Inflammatory macrophage treated with lipopolysaccharide for 1 hour (primary cell): Measurements from ENCODE around the gene TPK1.

Experiments used
- DNase-seq, 2 donors: peaks; one replicate each; pipeline ENCODE4 v3.0.0-alpha.2; 2020 to 2022

Gene TPK1

GRCh38 chr7:144713850-144714249, 122.0 kb downstream of the TPK1 start:
- no peak for DNase-seq

DNA sequence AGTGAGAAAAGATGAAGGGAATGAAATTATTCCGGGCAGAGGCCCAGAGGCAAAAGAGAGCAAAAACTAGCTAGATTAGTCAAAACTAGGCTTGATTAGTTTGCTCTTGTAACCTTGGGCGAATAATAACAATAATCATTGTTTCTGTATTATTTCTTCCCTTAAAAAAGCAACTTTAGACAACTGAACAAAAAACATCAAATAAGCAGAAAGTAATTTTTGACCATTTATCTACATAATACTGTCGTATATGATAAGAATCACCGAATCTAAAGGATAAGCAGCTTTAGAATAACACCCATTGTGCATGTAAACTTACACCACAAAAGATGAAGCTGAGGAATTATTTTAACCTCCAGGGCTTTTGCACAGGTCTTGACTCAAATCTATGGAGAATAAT, 125.1 kb downstream of the TPK1 start:
- no peak for DNase-seq

DNA sequence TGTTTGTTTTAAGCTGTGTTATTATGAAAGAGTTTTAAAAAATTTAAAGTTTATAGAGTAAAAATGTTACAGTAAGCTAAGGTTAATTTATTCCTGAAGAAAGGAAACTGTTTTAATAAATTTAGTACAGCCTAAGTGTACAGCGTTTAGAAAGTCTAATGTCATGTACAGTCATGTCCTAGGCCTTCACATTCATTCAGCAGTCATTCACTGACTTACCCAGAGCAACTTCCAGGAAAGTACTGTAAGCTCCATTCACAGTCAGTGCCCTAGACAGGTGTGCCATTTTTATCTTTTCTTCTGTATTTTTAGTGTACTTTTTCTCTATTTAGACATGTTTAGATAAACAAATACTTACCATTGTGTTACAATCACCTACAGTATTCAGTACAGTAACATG, 126.8 kb downstream of the TPK1 start:
- no peak for DNase-seq

DNA sequence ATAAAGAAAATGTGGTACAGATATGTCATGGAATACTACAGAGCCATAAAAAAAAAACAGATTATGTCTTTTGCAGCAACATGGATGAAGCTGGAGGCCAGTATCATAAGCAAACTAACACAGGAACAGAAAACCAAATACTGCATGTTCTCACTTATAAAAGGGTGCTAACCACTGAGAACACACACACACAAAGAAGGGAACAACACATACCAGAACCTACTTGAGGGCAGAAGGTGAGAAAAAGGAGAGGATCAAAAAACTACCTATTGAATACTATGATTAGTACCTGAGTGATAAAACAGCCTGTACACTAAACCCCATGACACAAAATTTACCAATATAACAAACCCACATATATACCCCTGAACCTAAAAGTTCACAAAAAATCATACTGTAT, 144.6 kb downstream of the TPK1 start:
- DNase-seq: no peak

- no peak for DNase-seq
Observed at GRCh38 chr7:144682581-144683280, 153.1 kb downstream of the TPK1 start.

- no peak for DNase-seq
Observed at GRCh38 chr7:144676492-144676891, 159.4 kb downstream of the TPK1 start.

DNA sequence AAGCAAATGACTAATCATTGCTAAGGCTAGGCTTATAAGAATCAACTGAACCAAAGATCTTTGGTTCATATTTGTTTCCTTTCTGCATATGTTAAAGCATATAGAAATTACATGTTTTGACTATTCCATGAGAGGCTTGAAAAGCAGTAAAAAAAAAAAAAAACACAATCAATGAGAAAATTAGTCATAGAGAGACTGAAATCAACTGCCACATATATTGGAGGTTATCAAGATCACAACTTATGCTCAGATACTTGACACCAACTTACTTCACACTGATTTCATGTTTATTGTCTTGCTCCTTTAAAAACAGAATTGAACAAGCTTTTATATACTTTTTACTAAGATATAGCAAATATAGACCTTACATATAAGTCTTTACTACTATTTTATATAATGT, 161.3 kb downstream of the TPK1 start:
- no peak for DNase-seq

DNA sequence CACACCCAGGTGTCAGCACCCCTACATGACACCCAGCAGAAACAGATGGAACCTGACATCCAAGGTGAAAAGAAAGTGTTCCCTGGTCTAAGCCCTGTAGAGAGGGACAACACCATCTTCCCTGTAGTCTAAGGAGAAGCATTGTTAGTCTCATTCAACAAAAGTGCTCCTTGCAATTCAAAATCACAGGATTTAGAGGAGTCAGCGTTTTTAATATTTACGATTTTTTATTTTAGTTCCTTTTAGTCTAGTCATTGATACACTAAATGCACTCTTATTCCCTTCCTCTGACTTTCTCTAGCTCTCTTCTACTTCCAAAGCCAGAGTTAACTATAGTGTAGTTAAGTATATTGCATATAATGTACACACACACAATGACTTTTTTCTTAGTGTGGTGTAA, 163.0 kb downstream of the TPK1 start:
- no peak for DNase-seq

GRCh38 chr7:144671429-144671828, 164.4 kb downstream of the TPK1 start:
- DNase-seq: no peak

- DNase-seq: peak; percentile 60 to 81
Observed at GRCh38 chr7:144670218-144670617, 165.6 kb downstream of the TPK1 start.

GRCh38 chr7:144668503-144668902, 167.3 kb downstream of the TPK1 start:
- DNase-seq: no peak

- no peak for DNase-seq
Observed at GRCh38 chr7:144665689-144666381, 170.0 kb downstream of the TPK1 start.

GRCh38 chr7:144659211-144659610, 176.6 kb downstream of the TPK1 start:
- no peak for DNase-seq

DNA sequence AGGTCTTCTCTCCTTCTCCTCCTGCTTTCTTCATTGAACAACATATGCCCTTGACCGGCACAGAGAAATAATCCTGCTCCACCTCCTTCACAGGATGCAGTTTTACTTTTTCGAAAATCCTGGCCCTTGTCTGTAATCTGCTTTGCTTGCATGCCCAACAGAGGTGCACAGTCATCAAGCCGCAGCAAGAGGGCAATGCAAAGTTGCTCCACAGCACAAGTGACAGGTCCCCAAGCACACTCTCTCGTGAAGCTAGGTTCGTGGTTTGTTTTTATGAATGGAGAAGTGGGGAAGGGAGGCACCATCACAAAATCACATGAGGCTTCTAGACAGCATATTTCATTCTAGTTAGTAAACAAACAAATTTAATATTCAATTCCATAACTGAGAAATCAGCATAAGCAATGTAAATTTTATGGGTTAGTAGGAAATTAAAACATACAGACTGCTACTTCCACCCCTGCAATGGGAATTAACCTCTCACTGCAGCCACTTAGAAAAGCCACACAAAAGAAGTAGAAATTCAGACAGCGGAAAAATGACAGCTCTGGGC, 178.8 kb downstream of the TPK1 start:
- peak in 1 of 2 donors; percentile 3 for DNase-seq

- DNase-seq: no peak
Observed at GRCh38 chr7:144653449-144653848, 182.4 kb downstream of the TPK1 start.

- DNase-seq: no peak
Observed at GRCh38 chr7:144650439-144650838, 185.4 kb downstream of the TPK1 start.

- no peak for DNase-seq
Observed at GRCh38 chr7:144649120-144649519, 186.7 kb downstream of the TPK1 start.

- DNase-seq: no peak
Observed at GRCh38 chr7:144641389-144642044, 194.3 kb downstream of the TPK1 start.

GRCh38 chr7:144632724-144633123, 203.1 kb downstream of the TPK1 start:
- DNase-seq: no peak

DNA sequence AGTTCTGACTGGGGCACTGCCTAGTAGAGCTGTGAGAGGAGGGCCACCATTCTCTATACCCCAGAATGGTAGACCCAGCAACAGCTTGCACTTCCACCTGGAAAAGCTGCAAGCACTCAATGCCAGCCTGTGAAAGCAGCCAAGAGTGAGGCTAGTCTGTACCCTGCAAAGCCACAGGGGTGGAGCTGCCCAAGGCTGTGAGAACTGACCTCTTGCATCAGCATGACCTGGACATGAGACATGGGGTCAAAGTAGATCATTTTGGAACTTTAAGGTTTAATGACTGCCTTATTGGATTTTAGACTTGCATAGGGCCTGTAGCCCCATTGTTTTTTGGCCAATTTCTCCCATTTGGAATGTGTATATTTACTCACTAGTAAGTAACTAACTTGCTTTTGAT, 206.3 kb downstream of the TPK1 start:
- DNase-seq: no peak

- no peak for DNase-seq
Observed at GRCh38 chr7:144629011-144629410, 206.8 kb downstream of the TPK1 start.

GRCh38 chr7:144628176-144628575, 207.7 kb downstream of the TPK1 start:
- DNase-seq: peak; percentile 32 to 33

- DNase-seq: no peak
Observed at GRCh38 chr7:144622745-144623144, 213.1 kb downstream of the TPK1 start.

DNA sequence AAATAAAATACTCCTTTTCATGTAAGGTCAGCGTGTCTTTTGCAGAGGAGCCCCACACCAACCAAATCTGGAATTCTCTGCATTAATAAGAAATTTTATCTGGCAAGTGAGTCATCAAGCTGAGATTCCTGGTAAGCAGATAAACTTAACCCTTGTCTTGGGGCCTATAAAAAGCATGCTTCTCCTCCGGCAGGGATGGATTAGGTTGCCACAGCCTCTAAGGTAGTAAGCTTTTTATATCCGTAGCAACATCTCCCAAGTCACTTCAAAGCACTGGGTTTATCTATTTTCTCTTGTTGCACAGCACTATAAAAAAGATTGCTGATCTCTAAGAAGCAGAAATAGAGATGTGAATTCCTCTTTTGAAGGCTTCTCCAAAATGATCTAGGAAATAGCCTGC, 229.6 kb downstream of the TPK1 start:
- DNase-seq: no peak
